SK-N-SH (cell line): ENCODE measurements around the gene BUB3.

Experiments
- EP300 ChIP-seq, 2 experiments: IDR thresholded peaks; 2 replicates each; pipeline versions ENCODE4 v1.4.0 to v1.6.1; 2012; ENCODE audit warnings: borderline replicate concordance in 1 of 2, low read depth in 1 of 2, low read length in 1 of 2
- RAD21 ChIP-seq: IDR thresholded peaks from 2 replicates; pipeline ENCODE4 v1.6.1; 2012; ENCODE audit warnings: mild to moderate bottlenecking, low read length
- RCOR1 ChIP-seq: fragments of 150-350 bp; IDR thresholded peaks from 2 replicates; pipeline ENCODE4 v1.6.1; 2017; ENCODE audit warnings: antibody characterized with exemption, low read length
- SIN3A ChIP-seq: IDR thresholded peaks from 2 replicates; pipeline ENCODE4 v1.6.1; 2012; ENCODE audit warnings: low read depth, mild to moderate bottlenecking, low read length, moderate library complexity, borderline replicate concordance
- TAF1 ChIP-seq: IDR thresholded peaks from 2 replicates; pipeline ENCODE4 v1.6.1; 2012; ENCODE audit warnings: low read depth, mild to moderate bottlenecking, low read length, moderate library complexity, borderline replicate concordance
- TEAD4 ChIP-seq: IDR thresholded peaks from 2 replicates; pipeline ENCODE4 v1.4.0; 2012; ENCODE audit warnings: mild to moderate bottlenecking, borderline replicate concordance; ENCODE audit not compliant: insufficient read depth
- YY1 ChIP-seq: IDR thresholded peaks from 2 replicates; pipeline ENCODE4 v1.4.0; 2012; ENCODE audit warnings: low read depth, mild to moderate bottlenecking
- TF ChIP-seq, protein P1 (sequence below): fragments of 200-600 bp; sonication (generic); IDR thresholded peaks from 2 replicates; pipeline ENCODE4 v1.6.1; 2017; ENCODE audit warnings: antibody characterized with exemption, mild to moderate bottlenecking, moderate library complexity
- TF ChIP-seq, protein P2 (sequence below): IDR thresholded peaks from 2 replicates; pipeline ENCODE4 v1.6.1; 2012; ENCODE audit warnings: mild to moderate bottlenecking, low read depth, low read length, moderate library complexity

DNA sequence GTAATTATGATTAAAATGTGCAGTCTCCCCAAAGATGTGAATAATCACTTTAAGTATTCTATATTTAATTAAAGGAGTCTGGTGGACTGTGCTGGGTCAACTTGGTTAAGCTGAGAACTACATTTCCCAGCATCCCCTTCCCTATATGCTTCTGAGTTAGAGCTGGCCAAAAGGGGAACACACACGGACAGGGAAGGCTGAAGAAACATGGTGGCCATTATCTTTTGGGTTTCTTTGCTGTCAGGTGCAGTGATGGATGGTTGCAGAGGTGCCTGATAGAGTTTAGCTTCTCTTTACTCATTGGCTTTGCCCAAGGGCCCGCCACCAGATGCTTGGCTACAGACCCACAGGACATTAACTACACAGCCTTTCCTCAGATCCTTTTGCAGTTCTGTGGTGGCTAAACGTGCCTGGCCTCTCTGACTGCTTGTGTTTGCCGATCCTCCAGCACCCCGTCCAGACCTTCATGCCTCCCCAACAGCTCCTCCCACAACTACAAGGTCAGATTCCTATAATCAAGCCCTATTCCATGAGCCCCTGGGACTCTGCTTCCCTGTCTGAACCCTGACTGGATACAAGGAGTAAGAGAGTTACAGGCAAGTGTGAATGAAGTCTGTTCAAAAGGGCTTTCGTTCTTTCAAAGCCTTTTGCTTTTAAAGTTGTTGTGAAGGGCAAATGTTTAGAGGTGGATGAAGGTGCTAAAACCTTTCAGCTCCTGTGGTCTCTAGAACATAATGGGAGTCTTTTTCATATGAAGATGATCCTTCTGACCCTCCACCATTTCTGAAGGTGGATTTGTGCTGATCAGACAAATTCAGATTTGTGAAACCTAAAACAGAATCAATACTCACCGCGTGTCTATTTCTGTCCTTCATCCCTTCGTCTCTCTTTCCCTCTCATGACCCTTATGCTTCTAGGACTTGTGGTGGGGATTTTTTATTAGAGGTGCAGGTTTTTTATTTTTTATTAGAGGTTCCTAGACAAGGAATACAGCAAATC is 21.5 kb downstream of the BUB3 start:
- TF ChIP-seq RCOR1 (no peak), EP300 (IDR thresholded peaks at IDR 0.05; ENCODE audit: borderline replicate concordance in 1 of 2, low read depth in 1 of 2, low read length in 1 of 2) (no peak), TAF1 (no peak), TEAD4 (no peak), SIN3A (no peak), YY1 (no peak), RAD21 (no peak)
- TF ChIP-seq, protein P1, sequence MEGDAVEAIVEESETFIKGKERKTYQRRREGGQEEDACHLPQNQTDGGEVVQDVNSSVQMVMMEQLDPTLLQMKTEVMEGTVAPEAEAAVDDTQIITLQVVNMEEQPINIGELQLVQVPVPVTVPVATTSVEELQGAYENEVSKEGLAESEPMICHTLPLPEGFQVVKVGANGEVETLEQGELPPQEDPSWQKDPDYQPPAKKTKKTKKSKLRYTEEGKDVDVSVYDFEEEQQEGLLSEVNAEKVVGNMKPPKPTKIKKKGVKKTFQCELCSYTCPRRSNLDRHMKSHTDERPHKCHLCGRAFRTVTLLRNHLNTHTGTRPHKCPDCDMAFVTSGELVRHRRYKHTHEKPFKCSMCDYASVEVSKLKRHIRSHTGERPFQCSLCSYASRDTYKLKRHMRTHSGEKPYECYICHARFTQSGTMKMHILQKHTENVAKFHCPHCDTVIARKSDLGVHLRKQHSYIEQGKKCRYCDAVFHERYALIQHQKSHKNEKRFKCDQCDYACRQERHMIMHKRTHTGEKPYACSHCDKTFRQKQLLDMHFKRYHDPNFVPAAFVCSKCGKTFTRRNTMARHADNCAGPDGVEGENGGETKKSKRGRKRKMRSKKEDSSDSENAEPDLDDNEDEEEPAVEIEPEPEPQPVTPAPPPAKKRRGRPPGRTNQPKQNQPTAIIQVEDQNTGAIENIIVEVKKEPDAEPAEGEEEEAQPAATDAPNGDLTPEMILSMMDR = no peak
- TF ChIP-seq, protein P2, sequence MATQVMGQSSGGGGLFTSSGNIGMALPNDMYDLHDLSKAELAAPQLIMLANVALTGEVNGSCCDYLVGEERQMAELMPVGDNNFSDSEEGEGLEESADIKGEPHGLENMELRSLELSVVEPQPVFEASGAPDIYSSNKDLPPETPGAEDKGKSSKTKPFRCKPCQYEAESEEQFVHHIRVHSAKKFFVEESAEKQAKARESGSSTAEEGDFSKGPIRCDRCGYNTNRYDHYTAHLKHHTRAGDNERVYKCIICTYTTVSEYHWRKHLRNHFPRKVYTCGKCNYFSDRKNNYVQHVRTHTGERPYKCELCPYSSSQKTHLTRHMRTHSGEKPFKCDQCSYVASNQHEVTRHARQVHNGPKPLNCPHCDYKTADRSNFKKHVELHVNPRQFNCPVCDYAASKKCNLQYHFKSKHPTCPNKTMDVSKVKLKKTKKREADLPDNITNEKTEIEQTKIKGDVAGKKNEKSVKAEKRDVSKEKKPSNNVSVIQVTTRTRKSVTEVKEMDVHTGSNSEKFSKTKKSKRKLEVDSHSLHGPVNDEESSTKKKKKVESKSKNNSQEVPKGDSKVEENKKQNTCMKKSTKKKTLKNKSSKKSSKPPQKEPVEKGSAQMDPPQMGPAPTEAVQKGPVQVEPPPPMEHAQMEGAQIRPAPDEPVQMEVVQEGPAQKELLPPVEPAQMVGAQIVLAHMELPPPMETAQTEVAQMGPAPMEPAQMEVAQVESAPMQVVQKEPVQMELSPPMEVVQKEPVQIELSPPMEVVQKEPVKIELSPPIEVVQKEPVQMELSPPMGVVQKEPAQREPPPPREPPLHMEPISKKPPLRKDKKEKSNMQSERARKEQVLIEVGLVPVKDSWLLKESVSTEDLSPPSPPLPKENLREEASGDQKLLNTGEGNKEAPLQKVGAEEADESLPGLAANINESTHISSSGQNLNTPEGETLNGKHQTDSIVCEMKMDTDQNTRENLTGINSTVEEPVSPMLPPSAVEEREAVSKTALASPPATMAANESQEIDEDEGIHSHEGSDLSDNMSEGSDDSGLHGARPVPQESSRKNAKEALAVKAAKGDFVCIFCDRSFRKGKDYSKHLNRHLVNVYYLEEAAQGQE = no peak
